HG03060 (cell line): ENCODE measurements around the gene MUC4.
"Not testable (repeated sequence)": the region's sequence is repeated elsewhere in the genome, so short reads cannot be mapped to it uniquely, and the experiment has no call there.

Source experiments
- ATAC-seq: cut with Tn5 transposase; IDR thresholded peaks from one replicate; pipeline ENCODE4 v1.9.1; 2021; ENCODE audit warnings: low read depth, moderate number of reproducible peaks; ENCODE audit not compliant: unreplicated experiment

Gene MUC4

DNA sequence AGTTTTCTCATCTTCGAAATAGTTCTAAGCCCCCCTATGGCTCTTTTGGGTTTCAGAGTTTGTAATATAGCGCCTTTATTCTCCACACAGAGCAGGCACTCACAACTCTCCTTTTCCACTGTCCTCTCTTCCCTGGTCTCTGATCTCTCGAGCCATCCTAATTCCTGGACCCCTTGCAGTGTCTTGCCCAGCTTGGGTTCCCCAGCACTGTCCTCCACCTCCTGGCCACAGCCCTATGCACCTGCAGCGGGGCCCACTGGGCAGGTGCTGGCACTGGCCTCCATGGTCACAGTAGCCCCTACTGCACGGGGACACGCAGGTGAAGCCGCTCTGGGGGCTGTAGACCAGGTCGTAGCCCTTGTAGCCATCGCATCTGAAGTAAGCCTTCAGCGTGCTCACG, 63.1 kb downstream of the MUC4 start:
- ATAC-seq: no peak

DNA sequence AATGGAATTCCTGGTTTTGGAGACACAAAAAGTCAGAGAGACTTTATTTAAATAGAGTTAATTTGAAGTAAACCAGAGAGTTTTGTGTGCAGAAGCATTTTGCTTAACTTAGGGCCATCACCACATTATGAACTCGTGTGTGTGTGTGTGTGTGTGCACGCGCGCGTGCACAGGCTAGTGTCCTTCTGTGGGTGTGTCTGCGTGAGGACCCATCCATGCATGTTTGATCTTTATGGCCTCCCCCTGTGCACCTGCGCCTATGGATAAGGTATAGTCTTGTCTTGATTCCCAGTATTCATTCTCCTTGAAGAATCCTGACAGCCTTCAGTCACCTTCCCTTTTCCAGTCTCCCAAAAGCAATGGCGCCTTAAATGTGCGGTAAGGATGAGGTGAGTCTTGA, 65.0 kb downstream of the MUC4 start:
- no peak for ATAC-seq

DNA sequence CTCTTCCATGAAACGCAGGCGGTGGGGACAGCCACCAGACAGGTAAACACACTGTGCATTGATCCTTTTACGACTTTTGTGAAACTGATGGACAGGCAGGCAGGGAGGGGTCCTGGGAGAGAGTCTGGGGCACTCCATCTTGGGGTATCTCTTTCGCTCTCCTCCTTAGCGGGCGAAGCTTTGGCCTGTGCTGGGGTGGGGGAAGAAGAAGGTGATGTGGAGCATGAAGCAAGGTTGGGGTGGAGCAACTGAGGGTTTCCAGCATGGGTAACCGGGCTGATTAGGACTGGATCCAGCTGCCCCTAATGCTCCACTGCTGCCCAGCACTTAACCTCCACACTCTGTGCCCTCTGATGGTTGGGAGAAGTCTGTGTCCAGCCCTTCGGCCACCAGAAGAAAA, 65.4 kb downstream of the MUC4 start:
- no peak for ATAC-seq

DNA sequence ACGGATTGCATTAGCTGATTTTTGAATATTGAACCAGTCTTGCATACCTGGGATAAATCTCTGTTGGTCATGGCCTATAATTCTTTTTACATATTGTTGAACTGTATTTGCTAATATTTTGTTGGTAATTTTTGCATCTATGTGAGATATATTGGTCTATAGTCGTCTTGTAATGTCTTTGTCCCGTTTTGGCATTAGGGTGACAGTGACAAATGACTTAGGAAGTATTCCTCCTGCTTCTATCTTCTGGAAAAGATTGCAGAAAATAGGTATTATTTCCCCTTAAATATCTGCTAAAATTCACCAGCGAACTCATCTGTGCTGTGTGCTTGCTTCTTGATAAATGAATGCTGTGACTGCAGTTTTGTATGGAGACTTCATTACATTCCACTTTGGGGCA, 67.3 kb downstream of the MUC4 start:
- no peak for ATAC-seq

DNA sequence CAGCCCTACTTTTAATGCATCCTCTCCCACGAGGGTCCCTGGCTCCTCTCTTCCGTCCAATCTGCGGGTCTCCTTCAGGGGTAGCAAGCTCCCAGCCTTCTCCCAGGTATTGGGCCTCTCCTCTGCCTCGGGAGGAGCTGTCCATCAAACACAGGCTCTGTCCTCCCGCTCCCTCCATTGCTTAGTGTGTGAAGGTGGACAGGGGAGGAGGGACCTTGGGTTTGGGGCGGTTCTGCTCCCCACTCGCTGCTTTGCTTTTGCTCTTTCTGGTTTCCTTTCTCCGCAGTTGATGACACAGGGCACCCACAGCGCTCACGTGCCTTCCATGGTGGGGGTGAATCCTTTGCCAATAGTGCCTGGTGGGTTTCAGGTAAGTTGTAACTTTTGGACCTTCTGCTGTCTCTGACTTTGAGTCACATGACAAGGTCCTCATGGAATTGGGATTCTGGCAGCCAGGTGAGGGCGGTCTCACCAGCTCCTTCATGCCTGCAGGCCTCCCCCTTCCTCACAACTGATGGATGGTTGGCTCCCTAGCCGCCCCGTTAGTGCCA, 72.1 kb downstream of the MUC4 start:
- ATAC-seq: no peak

DNA sequence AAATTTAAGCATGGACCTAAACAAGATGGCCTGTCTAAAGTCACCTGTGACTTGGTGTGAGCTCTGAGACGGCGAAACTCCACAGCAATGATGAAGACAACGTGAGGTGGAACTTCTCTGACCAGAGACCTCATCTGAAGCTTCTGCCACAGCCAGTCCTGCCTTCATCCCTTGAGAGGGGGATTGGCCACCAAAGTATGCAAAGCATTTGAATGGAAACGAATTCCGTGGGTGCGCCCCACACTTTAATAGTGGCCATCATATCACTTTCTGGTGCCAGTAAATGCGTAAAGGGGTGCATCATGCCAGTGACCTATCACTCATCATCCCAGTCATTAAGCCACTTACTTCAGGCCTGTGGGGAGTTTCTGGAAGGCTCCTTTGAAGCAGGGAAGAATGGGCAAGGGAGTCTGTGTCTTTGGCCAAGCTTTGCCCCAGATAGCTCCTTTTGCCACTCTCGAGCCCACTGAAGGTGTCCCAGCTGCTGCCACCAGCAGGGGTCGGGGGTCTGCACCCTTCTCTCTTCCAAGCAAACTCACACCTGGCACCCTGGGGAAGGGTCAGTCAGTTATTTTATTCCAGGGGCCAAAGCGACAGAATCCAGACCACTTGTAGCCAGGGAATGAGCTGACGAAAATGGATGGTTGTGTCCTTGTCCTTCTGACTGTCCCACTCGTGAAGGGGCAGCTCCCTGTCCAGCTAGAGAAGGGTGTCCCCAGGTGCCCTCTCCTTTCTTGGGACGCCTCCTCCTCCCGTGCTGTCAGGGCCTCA, 73.3 kb downstream of the MUC4 start:
- no peak for ATAC-seq

DNA sequence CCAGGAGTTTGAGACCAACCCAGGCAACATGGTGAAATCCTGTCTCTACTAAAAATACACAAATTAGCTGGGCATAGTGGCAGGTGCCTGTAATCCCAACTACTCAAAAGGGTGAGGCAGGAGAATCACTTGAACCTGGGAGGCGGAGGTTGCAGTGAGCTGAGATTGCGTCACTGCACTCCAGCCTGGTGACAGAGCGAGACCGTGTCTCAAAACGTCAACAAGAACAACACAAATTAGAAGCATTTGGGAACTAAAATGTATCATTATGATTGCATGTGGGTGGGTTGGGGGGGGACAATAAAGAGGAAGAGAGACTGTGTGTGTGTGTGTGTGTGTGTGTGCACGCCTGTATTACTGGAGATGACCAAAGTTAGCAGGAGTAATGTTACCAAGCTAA, 73.9 kb downstream of the MUC4 start:
- ATAC-seq: not testable (repeated sequence)

- no peak for ATAC-seq
Measured at GRCh38 chr3:195736866-195737490, 74.8 kb downstream of the MUC4 start.

DNA sequence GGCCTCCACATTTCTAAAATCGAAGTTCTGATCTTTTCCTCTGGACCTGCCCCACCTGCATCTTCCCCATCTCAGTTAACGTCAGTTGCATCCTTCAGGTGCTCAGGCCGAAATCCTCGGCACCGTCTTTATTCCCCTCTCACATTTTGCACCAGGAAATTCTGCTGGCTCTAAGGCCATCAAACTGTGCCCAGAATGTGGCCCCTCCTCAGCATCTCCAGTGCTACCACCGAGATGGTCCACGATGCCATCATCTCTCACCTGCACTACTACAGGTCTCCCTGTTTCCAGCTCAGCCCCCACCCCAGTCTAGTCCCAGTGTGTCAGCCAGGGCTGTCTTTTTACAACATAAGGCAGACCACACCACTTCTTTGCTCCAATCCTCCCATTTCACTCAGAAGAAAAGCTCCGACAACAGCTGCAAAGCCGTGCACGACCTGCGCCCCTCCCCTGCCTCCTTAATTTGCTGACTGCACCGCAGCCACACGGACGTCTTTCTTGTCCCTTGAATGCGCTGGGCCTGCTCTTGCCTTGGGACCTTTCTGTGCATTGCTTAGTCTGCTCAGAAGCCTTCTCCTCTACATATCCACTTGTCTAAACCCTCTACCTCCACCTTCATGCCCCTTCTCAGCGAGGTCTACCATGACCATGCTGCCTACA, 76.6 kb downstream of the MUC4 start:
- ATAC-seq: no peak

GRCh38 chr3:195732940-195733339, 78.8 kb downstream of the MUC4 start:
- no peak for ATAC-seq

DNA sequence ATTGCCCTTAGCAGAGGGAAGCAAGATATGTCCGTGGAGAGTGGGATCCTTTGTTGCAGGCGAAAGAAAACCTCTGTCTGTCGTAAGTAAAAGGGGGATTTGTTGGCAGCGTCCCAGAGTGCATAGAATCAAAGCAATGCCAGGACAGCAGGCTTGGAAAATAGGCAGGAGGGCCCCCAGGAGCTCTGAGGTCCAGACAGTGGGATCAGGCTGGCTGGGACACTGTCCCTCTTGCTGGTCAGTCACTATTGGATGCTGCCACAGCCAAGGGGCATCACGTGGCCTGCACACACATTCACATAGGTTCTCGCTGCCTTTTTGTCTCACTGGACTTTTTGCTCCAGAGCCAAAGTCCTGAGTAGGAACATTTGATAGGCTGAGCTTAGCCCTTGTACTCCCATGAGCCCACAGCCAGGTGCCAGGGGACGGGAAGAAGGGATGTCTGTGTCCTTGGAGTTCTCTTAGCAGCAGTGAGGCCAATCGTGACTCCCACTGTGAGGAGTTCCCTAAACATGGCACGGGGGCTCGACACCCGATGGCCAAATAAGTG, 80.3 kb downstream of the MUC4 start:
- ATAC-seq: no peak

GRCh38 chr3:195729476-195730251, 82.1 kb downstream of the MUC4 start:
- ATAC-seq: no peak

- ATAC-seq: not testable (repeated sequence)
Measured at GRCh38 chr3:195728789-195729188, 82.9 kb downstream of the MUC4 start.

DNA sequence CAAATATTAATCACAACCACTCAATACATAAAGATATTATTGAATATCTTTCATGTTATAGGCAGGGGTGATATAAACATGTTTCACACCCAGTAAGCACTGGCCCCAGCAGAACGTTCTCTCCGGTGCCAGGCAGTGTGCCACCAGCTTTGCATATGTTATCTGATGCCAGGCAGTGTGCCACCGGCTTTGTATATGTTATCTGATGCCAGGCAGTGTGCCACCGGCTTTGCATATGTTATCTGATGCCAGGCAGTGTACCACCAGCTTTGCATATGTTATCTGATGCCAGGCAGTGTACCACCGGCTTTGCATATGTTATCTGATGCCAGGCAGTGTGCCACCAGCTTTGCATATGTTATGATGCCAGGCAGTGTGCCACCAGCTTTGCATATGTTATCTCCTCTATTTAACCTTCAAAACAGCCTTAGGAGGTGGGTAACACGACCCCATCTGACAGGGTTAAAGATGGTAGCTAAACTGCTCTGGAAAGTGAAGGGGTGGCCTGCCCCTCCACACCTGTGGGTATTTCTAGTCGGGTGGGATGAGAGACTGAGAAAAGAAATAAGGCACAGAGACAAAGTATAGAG, 84.0 kb downstream of the MUC4 start:
- ATAC-seq: no peak

GRCh38 chr3:195725916-195726740, 85.6 kb downstream of the MUC4 start:
- ATAC-seq: not testable (repeated sequence)

- not testable (repeated sequence) for ATAC-seq
Measured at GRCh38 chr3:195724363-195724762, 87.4 kb downstream of the MUC4 start.

GRCh38 chr3:195722996-195723345, 88.8 kb downstream of the MUC4 start:
- not testable (repeated sequence) for ATAC-seq

- ATAC-seq: not testable (repeated sequence)
Measured at GRCh38 chr3:195722139-195722995, 89.4 kb downstream of the MUC4 start.
